Retina (tissue), 1 donor: Measurements from ENCODE around the gene MPZL1.

ENCODE experiments used
- DNase-seq: peaks from one replicate; pipeline ENCODE4 v3.0.0-alpha.2; 2016

Gene MPZL1

GRCh38 chr1:167695756-167696561, 25.8 kb upstream of the MPZL1 start:
- DNase-seq: no peak

GRCh38 chr1:167697667-167698141, 24.1 kb upstream of the MPZL1 start:
- no peak for DNase-seq

- DNase-seq: no peak
Observed at GRCh38 chr1:167698313-167698712, 23.5 kb upstream of the MPZL1 start.

GRCh38 chr1:167701510-167701909, 20.3 kb upstream of the MPZL1 start:
- no peak for DNase-seq

GRCh38 chr1:167703557-167703956, 18.2 kb upstream of the MPZL1 start:
- DNase-seq: no peak

- DNase-seq: no peak
Observed at GRCh38 chr1:167704715-167705114, 17.1 kb upstream of the MPZL1 start.

GRCh38 chr1:167705250-167705649, 16.5 kb upstream of the MPZL1 start:
- no peak for DNase-seq

GRCh38 chr1:167706363-167706762, 15.4 kb upstream of the MPZL1 start:
- DNase-seq: no peak

GRCh38 chr1:167706931-167707877, 14.6 kb upstream of the MPZL1 start:
- no peak for DNase-seq

GRCh38 chr1:167707942-167708341, 13.8 kb upstream of the MPZL1 start:
- no peak for DNase-seq

- DNase-seq: no peak
Observed at GRCh38 chr1:167708940-167709389, 12.8 kb upstream of the MPZL1 start.

GRCh38 chr1:167710836-167711235, 10.9 kb upstream of the MPZL1 start:
- DNase-seq: no peak

GRCh38 chr1:167711797-167712196, 10.0 kb upstream of the MPZL1 start:
- no peak for DNase-seq

GRCh38 chr1:167713330-167714081, 8.3 kb upstream of the MPZL1 start:
- DNase-seq: peak; percentile 74

- DNase-seq: no peak
Observed at GRCh38 chr1:167714098-167714438, 7.7 kb upstream of the MPZL1 start.

GRCh38 chr1:167714439-167715156, 7.2 kb upstream of the MPZL1 start:
- peak; percentile 97 for DNase-seq

GRCh38 chr1:167715157-167715999, 6.4 kb upstream of the MPZL1 start:
- DNase-seq: peak; percentile 92

- DNase-seq: peak; percentile 47
Observed at GRCh38 chr1:167716000-167716271, 5.8 kb upstream of the MPZL1 start.

- DNase-seq: no peak
Observed at GRCh38 chr1:167717351-167717750, 4.4 kb upstream of the MPZL1 start.

GRCh38 chr1:167718914-167719691, 2.7 kb upstream of the MPZL1 start:
- no peak for DNase-seq
